Colonic mucosa (tissue), 4 donors: ENCODE data around the gene B4GALNT3. TPM values are rescaled to one million over a fixed set of nuclear protein-coding genes. Genes with fewer than 3 reads are reported as not detected.
"Not testable (repeated sequence)": the region's sequence is repeated elsewhere in the genome, so short reads cannot be mapped to it uniquely, and the experiment has no call there.

Experiments used
- DNase-seq: peaks from one replicate; pipeline ENCODE4 v3.0.0-alpha.2; 2020
- H3K27ac ChIP-seq: fragments of 200-600 bp; one replicate; pipeline ENCODE4 v1.8.0; 2021
- H3K27me3 ChIP-seq: fragments of 200-600 bp; one replicate; pipeline ENCODE4 v1.8.0; 2021
- H3K36me3 ChIP-seq: fragments of 200-600 bp; one replicate; pipeline ENCODE4 v1.8.0; 2021
- H3K4me1 ChIP-seq: fragments of 200-600 bp; one replicate; pipeline ENCODE4 v1.8.0; 2021; ENCODE audit warnings: mild to moderate bottlenecking
- H3K4me3 ChIP-seq: fragments of 200-600 bp; one replicate; pipeline ENCODE4 v1.8.0; 2021
- H3K9ac ChIP-seq, 2 donors: one replicate each; pipeline ENCODE4 v1.7.0; 2013; ENCODE audit warnings: control low read depth in 2 of 2, low read depth in 2 of 2, low read length in 2 of 2
- H3K9me3 ChIP-seq: fragments of 200-600 bp; one replicate; pipeline ENCODE4 v1.8.0; 2021
- CTCF ChIP-seq: fragments of 200-600 bp; IDR thresholded peaks from one replicate; pipeline ENCODE4 v1.8.0; 2022; ENCODE audit warnings: antibody characterized with exemption, mild to moderate bottlenecking
- intact Hi-C: fragments of 100-400 bp; cut with DNase I; formaldehyde crosslinking; loops from one replicate; pipeline ENCODE4 v1.14.1; 2022
- total RNA-seq, 2 donors: library from RNA; stranded (reverse); fragmentation: NEBNext Ultra II Directional in 1 of 2; extraction: Animal tissue kit (Norgen Biotek cat#: 25700) in 1 of 2; gene quantifications; one replicate each; pipeline ENCODE4 v1.2.1, GENCODE V29; 2021
- donor health status: healthy.
- donor health status: DM: no; HTN: no; CAD: no.
- donor health status: DM: no; HTN: no; CAD: no.

Gene B4GALNT3
- 10 to 100 TPM; 73.7 to 84.0 TPM for total RNA-seq

- intact Hi-C loops: loop anchor here (5.0 kb wide), 1 partner anchor 43 kb away; no protein-coding TSS in a partner anchor
- peak; percentile 67 for DNase-seq
- Histone ChIP-seq H3K4me1 (no peaks in the 10 kb centered on the region), H3K9me3 (no peaks in the 10 kb centered on the region), H3K27ac (peak within 1 kb of the TSS; percentile 47), H3K27me3 (peaks cover 4% of the 10 kb centered on the region), H3K36me3 (no peaks in the 10 kb centered on the region), H3K4me3 (peak within 1 kb of the TSS; percentile 60), H3K9ac (peak within 1 kb of the TSS; percentile 66 to 80)
- TF ChIP-seq CTCF: no peak
These were observed at the start of gene B4GALNT3 for GRCh38 chr12:459430-460258. TSS of gene B4GALNT3 (plus strand) at chr12:459939. CDS start at chr12:460377, 438 bp downstream.

DNA sequence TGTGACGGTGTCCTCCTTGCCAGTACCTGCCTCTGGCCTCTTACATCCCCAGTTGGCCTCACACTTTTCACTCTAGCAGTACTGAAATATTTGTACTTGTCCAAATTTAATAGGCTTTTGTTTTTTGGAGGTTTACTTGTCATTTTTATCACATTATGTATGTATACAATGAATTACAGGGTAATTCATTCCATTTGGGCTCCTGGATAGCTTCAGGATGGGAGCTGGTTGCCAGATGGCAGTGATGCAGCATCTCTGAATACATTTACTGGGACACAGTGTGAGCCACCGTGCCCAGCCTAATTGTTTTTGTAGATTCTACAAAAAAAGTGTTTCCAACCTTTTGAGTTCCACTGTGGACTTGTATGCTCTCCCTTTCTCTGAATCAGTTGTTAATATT, 44.9 kb upstream of the B4GALNT3 start:
- H3K27ac ChIP-seq: no peak overlapping the region
- no peaks in the 10 kb centered on the region for H3K36me3 ChIP-seq
- TF ChIP-seq CTCF: no peak

GRCh38 chr12:418432-418831, 41.3 kb upstream of the B4GALNT3 start:
- Histone ChIP-seq H3K36me3 (no peaks in the 10 kb centered on the region), H3K4me3 (no peak overlapping the region), H3K9ac (no peak overlapping the region), H3K27ac (no peak overlapping the region), H3K27me3 (no peaks in the 10 kb centered on the region), H3K4me1 (no peaks in the 10 kb centered on the region), H3K9me3 (no peaks in the 10 kb centered on the region)
- no peak for DNase-seq
- no peak for TF ChIP-seq CTCF
- intact Hi-C loops: no loop called here

More for the DNA sequence above, 44.9 kb upstream of the B4GALNT3 start:
- no peaks in the 10 kb centered on the region for H3K9me3 ChIP-seq
- H3K9ac ChIP-seq: no peak overlapping the region
- intact Hi-C loops: no loop called here
- no peak for DNase-seq
- no peaks in the 10 kb centered on the region for H3K27me3 ChIP-seq
- H3K4me1 ChIP-seq: no peaks in the 10 kb centered on the region
- no peak overlapping the region for H3K4me3 ChIP-seq

DNA sequence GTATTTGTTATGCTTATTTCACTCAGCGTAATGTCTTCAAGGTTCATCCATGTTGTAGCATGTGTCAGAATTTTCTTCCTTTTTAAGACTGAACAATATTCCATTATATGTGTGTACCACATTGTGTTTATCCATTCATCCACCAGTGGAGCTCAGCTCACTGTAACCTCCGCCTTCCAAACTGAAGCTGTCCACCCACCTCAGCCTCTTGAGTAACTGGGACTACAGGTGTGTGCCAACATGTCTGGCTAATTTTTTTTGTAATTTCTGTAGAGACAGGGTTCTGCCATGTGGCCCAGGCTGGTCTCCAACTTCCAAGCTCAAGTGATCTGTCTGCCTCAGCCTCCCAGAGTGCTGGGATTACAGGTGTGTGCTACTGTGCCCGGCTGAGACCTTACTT, 37.2 kb upstream of the B4GALNT3 start:
- Histone ChIP-seq H3K9ac (no peak overlapping the region), H3K27ac (no peak overlapping the region), H3K9me3 (no peaks in the 10 kb centered on the region), H3K4me3 (no peak overlapping the region), H3K27me3 (no peaks in the 10 kb centered on the region), H3K4me1 (no peaks in the 10 kb centered on the region), H3K36me3 (no peaks in the 10 kb centered on the region)
- no peak for TF ChIP-seq CTCF
- no peak for DNase-seq
- intact Hi-C loops: no loop called here

DNA sequence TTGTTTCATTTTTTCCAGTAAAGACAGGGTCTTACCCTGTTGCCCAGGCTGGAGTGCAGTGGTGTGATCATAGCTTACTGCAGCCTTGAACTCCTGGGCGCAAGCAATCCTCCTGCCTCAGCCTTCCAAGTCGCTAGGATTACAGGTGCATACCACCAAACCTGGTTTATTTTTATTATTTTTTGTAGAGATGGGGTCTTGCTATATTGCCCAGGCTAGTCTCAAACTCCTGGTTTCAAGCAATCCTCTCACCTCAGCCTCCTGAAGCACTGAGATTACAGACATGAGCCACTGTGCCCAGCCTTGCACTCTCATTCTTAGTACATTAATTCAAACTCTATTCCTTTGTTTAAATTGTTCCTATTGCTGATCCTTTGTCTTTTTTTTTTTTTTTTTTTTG, 24.0 kb upstream of the B4GALNT3 start:
- DNase-seq, H3K4me3 ChIP-seq, H3K9ac ChIP-seq, H3K27ac ChIP-seq, H3K36me3 ChIP-seq, H3K9me3 ChIP-seq, H3K27me3 ChIP-seq, H3K4me1 ChIP-seq, intact Hi-C loops: not testable (repeated sequence)

GRCh38 chr12:442235-442884, 17.4 kb upstream of the B4GALNT3 start:
- no peaks in the 10 kb centered on the region for H3K4me1 ChIP-seq
- H3K27ac ChIP-seq: no peak overlapping the region
- peak; percentile 73 for DNase-seq
- intact Hi-C loops: loop anchor here (5.0 kb wide), 1 partner anchor 110 kb away; no protein-coding TSS in a partner anchor
- no peak overlapping the region for H3K4me3 ChIP-seq
- TF ChIP-seq CTCF: peak; percentile 78
- H3K27me3 ChIP-seq: no peaks in the 10 kb centered on the region
- H3K36me3 ChIP-seq: no peaks in the 10 kb centered on the region
- no peaks in the 10 kb centered on the region for H3K9me3 ChIP-seq
- H3K9ac ChIP-seq: no peak overlapping the region
